Aorta (tissue), 5 donors: ENCODE results near the gene FHAD1. TPM values are rescaled to one million over a fixed set of nuclear protein-coding genes. Genes with fewer than 3 reads are reported as not detected.

Experiments
- ATAC-seq: fragments of 200-7000 bp; cut with Tn5 transposase; one replicate; pipeline ENCODE4 v1.9.1; 2022; ENCODE audit warnings: moderate library complexity; ENCODE audit not compliant: low FRiP score
- DNase-seq, 2 donors: peaks; one replicate each; pipeline ENCODE4 v3.0.0-alpha.2; 2020
- H3K27ac ChIP-seq, 2 donors: one replicate each; pipeline ENCODE4 v1.5.1; 2013; ENCODE audit warnings: low read length in 2 of 2, mild to moderate bottlenecking in 2 of 2, moderate library complexity in 2 of 2, control low read depth in 1 of 2, inconsistent platforms in 1 of 2, low read depth in 1 of 2
- H3K27me3 ChIP-seq, 2 donors: one replicate each; pipeline ENCODE4 v1.6.1; 2013; ENCODE audit warnings: control low read depth in 1 of 2, low read length in 1 of 2, mild to moderate bottlenecking in 1 of 2, moderate library complexity in 1 of 2; ENCODE audit not compliant: insufficient read depth in 2 of 2, control insufficient read depth in 1 of 2
- H3K36me3 ChIP-seq, 2 donors: one replicate each; pipeline ENCODE4 v1.6.1; 2013; ENCODE audit warnings: control low read depth in 1 of 2, low read length in 1 of 2, mild to moderate bottlenecking in 1 of 2; ENCODE audit not compliant: insufficient read depth in 2 of 2, control insufficient read depth in 1 of 2
- H3K4me1 ChIP-seq, 2 donors: one replicate each; pipeline ENCODE4 v1.6.1; 2013; ENCODE audit warnings: low read length in 2 of 2, control low read depth in 1 of 2, mild to moderate bottlenecking in 1 of 2, moderate library complexity in 1 of 2; ENCODE audit not compliant: insufficient read depth in 2 of 2, control insufficient read depth in 1 of 2
- H3K4me3 ChIP-seq, 2 donors: one replicate each; pipeline ENCODE4 v1.5.1; 2013; ENCODE audit warnings: low read length in 2 of 2, control low read depth in 1 of 2, mild to moderate bottlenecking in 1 of 2
- H3K9me3 ChIP-seq: one replicate; pipeline ENCODE4 v1.6.1; 2013; ENCODE audit warnings: mild to moderate bottlenecking, low read length; ENCODE audit not compliant: control insufficient read depth
- WGBS, 2 donors: extraction: QIAGEN DNeasy Blood & Tissue Kit; methylation state at CpG; one replicate each; pipeline ENCODE4 v1.1.7; 2013; 5-methylcytosine and 5-hydroxymethylcytosine counted together
- intact Hi-C, 2 donors: fragments of 100-400 bp; cut with DNase I; formaldehyde crosslinking; loops; one replicate each; pipeline versions ENCODE4 v1.14.2 to v1.15.0; 2022
- polyA plus RNA-seq, 2 donors: library from polyadenylated mRNA; stranded (reverse); fragments of 200-250 nt; gene quantifications; one replicate each; pipeline ENCODE4 v1.2.3, GENCODE V29; 2013
- total RNA-seq, 2 donors: library from RNA; stranded (reverse); fragmentation: NEBNext Ultra II Directional; extraction: Animal tissue kit (Norgen Biotek cat#: 25700); gene quantifications; one replicate each; pipeline ENCODE4 v1.2.1, GENCODE V29; 2021
- donor health status: healthy with polysubstance abuse.
- donor health status: Bipolar disorder and iron deficiency.
- donor health status: DM: no; HTN: no; CAD: no.
- donor health status: DM: no; HTN: no; CAD: no.
- donor health status: DM: yes; HTN: yes; CAD: no.

FHAD1 gene
- total and polyA plus RNA-seq, 4 donors = 0.03 to 2.7 (median 0.32) TPM; not detected in 1

DNA sequence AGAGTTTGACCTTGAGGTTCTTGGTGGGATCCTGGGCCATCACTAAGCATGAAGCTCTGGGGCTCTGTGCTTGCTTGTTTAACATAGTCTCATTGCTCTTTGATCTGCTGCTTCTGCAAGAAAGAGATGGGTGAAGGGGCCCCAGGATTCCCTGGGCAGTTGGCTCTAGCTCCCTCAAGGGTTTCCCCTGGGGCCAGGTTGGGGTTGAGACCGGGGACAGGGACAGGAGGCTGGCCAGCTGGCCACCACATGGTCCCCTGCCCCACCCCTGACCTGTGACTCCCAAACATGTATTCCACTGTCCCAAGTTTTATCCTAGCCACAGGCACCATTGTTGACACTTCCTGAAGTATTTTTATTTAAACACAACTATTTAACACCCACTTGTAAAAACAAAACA is 69.5 kb downstream of the FHAD1 start:
- WGBS, 2 donors = 32 to 36% methylated on average over 1 of the region's 1 CpG
- intact Hi-C loops = no loop called here
- no peak for DNase-seq
- no peaks in the 10 kb centered on the region for H3K36me3 ChIP-seq
- H3K27ac ChIP-seq = no peak overlapping the region
- H3K9me3 ChIP-seq = no peaks in the 10 kb centered on the region
- no peak overlapping the region for H3K4me3 ChIP-seq
- H3K4me1 ChIP-seq = no peaks in the 10 kb centered on the region
- H3K27me3 ChIP-seq = no peaks in the 10 kb centered on the region
- no peak for ATAC-seq

DNA sequence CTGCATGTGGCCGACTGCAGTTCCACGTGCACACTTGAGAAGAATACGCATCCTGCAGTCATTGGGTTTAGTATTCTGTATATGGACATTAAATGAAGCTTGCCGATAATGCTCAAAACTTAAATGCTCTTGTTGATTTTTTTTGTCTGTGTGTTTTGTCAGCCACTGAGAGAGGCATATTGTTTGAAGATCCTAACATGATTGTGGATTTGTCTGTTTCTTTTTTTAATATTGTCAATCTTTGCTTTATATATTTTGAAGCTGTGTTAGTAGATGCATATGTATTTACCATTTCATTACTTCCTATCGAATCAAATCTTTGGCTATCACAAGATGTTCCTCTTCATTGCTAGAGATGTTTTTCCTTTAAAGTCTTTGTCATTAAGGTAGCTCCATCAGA is 73.2 kb downstream of the FHAD1 start:
- Histone ChIP-seq H3K36me3 (no peaks in the 10 kb centered on the region), H3K4me1 (no peaks in the 10 kb centered on the region), H3K27ac (no peak overlapping the region), H3K27me3 (no peaks in the 10 kb centered on the region), H3K9me3 (no peaks in the 10 kb centered on the region), H3K4me3 (no peak overlapping the region)
- DNase-seq (no peak), ATAC-seq (no peak)
- WGBS, 2 donors = 92 to 96% methylated on average over 5 of the region's 5 CpGs
- intact Hi-C loops = loop anchor here (10.0 kb wide), 1 partner anchor 205 kb away; the partner anchor contains the start of genes CASP9 (in 2 of the 2) and DNAJC16 (in 2 of the 2)

DNA sequence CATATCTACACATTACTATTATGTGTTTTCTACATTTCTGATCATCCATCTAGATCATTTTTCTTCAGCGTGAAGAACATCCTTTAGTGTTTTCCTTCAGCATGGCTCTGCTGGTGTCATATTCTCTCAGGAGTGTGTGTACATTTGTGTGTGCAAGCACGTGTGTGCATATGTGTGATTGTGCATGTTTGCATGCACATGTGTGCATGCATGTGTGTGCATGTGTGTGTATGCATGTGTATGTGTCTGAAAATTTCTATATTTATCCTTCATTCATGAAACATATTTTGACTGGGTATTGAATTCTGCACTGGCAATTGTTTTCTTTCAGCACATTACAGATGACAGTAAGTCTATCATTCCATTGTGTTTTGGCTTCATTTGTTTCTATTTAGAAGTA is 74.6 kb downstream of the FHAD1 start:
- no peak overlapping the region for H3K27ac ChIP-seq
- no peak overlapping the region for H3K4me3 ChIP-seq
- 76 to 77% methylated on average over 2 of the region's 2 CpGs for WGBS, 2 donors
- ATAC-seq (no peak), DNase-seq (no peak)
- intact Hi-C loops = loop anchor here (10.0 kb wide), 1 partner anchor 203 kb away; the partner anchor contains the start of genes CASP9 (in 2 of the 2) and DNAJC16 (in 2 of the 2)
- no peaks in the 10 kb centered on the region for H3K36me3 ChIP-seq
- H3K4me1 ChIP-seq = no peaks in the 10 kb centered on the region
- no peaks in the 10 kb centered on the region for H3K27me3 ChIP-seq
- no peaks in the 10 kb centered on the region for H3K9me3 ChIP-seq

GRCh38 chr1:15322648-15323350 is 75.8 kb downstream of the FHAD1 start:
- H3K4me1 ChIP-seq = no peaks in the 10 kb centered on the region
- H3K27ac ChIP-seq = no peak overlapping the region
- no peak overlapping the region for H3K4me3 ChIP-seq
- intact Hi-C loops = loop anchor here (1.0 to 10.0 kb wide), 2 partner anchors 109 to 202 kb away; partner anchors contain the start of genes CASP9 (in 2 of the 2) and DNAJC16 (in 2 of the 2)
- 81 to 84% methylated on average over 14 of the region's 14 CpGs for WGBS, 2 donors
- ATAC-seq = no peak
- no peaks in the 10 kb centered on the region for H3K9me3 ChIP-seq
- H3K36me3 ChIP-seq = no peaks in the 10 kb centered on the region
- H3K27me3 ChIP-seq = no peaks in the 10 kb centered on the region
- DNase-seq = no peak

DNA sequence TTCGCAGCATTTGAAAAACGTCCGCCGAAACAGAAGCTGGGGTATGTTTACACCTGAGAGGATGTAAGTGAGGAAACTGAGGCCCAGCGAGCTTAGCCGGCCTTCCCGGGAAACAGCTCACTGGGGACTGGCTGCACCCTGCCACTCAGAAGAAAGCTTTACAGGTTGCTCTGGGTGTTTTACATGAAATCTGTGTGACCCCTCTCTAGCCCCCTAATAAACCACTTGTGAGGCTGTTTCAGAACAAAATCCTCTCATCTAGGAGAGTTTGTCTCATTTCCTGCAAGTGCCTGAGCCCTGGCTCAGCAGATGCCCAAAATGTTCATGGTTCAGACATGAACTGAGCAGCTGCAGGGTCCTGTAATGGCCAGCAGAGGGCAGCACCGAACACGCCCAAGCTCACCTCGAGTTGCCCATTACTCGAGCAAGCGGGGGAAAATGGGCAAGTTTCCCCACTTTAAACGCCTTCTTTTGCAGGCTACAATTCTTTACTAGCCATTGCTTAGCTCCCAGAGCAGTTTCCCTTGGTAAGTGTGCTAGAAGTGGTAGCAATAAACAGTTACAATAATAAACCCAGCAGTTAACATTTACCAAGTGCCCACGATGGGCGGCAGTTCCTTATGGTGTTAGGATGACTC is 76.4 kb downstream of the FHAD1 start:
- peak; percentile 85 to 89 for DNase-seq
- Histone ChIP-seq H3K27me3 (no peaks in the 10 kb centered on the region), H3K27ac (no peak overlapping the region), H3K9me3 (no peaks in the 10 kb centered on the region), H3K36me3 (no peaks in the 10 kb centered on the region), H3K4me1 (no peaks in the 10 kb centered on the region), H3K4me3 (no peak overlapping the region)
- 39 to 41% methylated on average over 15 of the region's 15 CpGs for WGBS, 2 donors
- peak; percentile 91 for ATAC-seq
- intact Hi-C loops = loop anchor here (1.0 to 10.0 kb wide), 2 partner anchors 108 to 201 kb away; partner anchors contain the start of genes CASP9 (in 2 of the 2) and DNAJC16 (in 2 of the 2)

GRCh38 chr1:15323989-15324868 is 77.2 kb downstream of the FHAD1 start:
- WGBS, 2 donors = 37 to 45% methylated on average over 24 of the region's 24 CpGs
- H3K27ac ChIP-seq = no peak overlapping the region
- H3K36me3 ChIP-seq = no peaks in the 10 kb centered on the region
- no peak for ATAC-seq
- H3K4me3 ChIP-seq = no peak overlapping the region
- no peaks in the 10 kb centered on the region for H3K27me3 ChIP-seq
- intact Hi-C loops = loop anchor here (1.0 to 10.0 kb wide), 2 partner anchors 107 to 201 kb away; partner anchors contain the start of genes CASP9 (in 2 of the 2) and DNAJC16 (in 2 of the 2)
- no peaks in the 10 kb centered on the region for H3K9me3 ChIP-seq
- DNase-seq = no peak
- H3K4me1 ChIP-seq = peaks cover 0 to 1% of the 10 kb centered on the region in 2 donors

- Histone ChIP-seq H3K36me3 (no peaks in the 10 kb centered on the region), H3K9me3 (no peaks in the 10 kb centered on the region), H3K27me3 (no peaks in the 10 kb centered on the region), H3K4me1 (peaks cover 0 to 1% of the 10 kb centered on the region in 2 donors), H3K27ac (no peak overlapping the region), H3K4me3 (no peak overlapping the region)
- no peak for ATAC-seq
- WGBS, 2 donors = 74 to 79% methylated on average over 9 of the region's 9 CpGs
- intact Hi-C loops = loop anchor here (10.0 kb wide), 1 partner anchor 200 kb away; the partner anchor contains the start of genes CASP9 (in 2 of the 2) and DNAJC16 (in 2 of the 2)
- no peak for DNase-seq
Observed at GRCh38 chr1:15324869-15325335, 77.9 kb downstream of the FHAD1 start.
